GM12878 (cell line): ENCODE results near the gene PYGB.

Experiments used
- HDAC6 ChIP-seq: fragments of 200-600 bp; sonication (generic); IDR thresholded peaks from one replicate; pipeline ENCODE4 v1.8.0; 2017; ENCODE audit warnings: antibody characterized with exemption; ENCODE audit not compliant: unreplicated experiment
- NR2C2 ChIP-seq: IDR thresholded peaks from 2 replicates; pipeline ENCODE4 v1.6.1; 2011; ENCODE audit warnings: borderline replicate concordance, low read depth; ENCODE audit not compliant: control insufficient read depth, insufficient read length
- SP1 ChIP-seq: IDR thresholded peaks from one replicate; pipeline ENCODE4 v1.6.1; 2011; ENCODE audit warnings: low read depth, low read length
- TF ChIP-seq, protein P1 (sequence below), 3 experiments: IDR thresholded peaks in 2 of 3; conservative IDR thresholded peaks in 1 of 3; 2 replicates each; pipeline ENCODE4 v1.5.1; 2011; ENCODE audit warnings: low read depth in 3 of 3, low read length in 3 of 3, mild to moderate bottlenecking in 3 of 3, control low read depth in 2 of 3, moderate library complexity in 2 of 3, inconsistent platforms in 1 of 3, mixed read lengths in 1 of 3; ENCODE audit not compliant: control insufficient read depth in 2 of 3, insufficient read depth in 1 of 3; ENCODE audit errors: extremely low read depth in 1 of 3
- TF ChIP-seq, protein P2 (sequence below): fragments of 450-650 bp; IDR thresholded peaks from 2 replicates; pipeline ENCODE4 v1.6.1; 2014; ENCODE audit warnings: mild to moderate bottlenecking
- TF ChIP-seq, protein P3 (sequence below): IDR thresholded peaks from 2 replicates; pipeline ENCODE4 v1.6.1; 2012; ENCODE audit warnings: low read depth, low read length, improper control_type of control experiment

GRCh38 chr20:25244976-25245375, 2.9 kb upstream of the PYGB start:
- TF ChIP-seq, protein P1, sequence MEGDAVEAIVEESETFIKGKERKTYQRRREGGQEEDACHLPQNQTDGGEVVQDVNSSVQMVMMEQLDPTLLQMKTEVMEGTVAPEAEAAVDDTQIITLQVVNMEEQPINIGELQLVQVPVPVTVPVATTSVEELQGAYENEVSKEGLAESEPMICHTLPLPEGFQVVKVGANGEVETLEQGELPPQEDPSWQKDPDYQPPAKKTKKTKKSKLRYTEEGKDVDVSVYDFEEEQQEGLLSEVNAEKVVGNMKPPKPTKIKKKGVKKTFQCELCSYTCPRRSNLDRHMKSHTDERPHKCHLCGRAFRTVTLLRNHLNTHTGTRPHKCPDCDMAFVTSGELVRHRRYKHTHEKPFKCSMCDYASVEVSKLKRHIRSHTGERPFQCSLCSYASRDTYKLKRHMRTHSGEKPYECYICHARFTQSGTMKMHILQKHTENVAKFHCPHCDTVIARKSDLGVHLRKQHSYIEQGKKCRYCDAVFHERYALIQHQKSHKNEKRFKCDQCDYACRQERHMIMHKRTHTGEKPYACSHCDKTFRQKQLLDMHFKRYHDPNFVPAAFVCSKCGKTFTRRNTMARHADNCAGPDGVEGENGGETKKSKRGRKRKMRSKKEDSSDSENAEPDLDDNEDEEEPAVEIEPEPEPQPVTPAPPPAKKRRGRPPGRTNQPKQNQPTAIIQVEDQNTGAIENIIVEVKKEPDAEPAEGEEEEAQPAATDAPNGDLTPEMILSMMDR (IDR thresholded peaks at IDR 0.05 in 2 of 3, conservative IDR thresholded peaks at IDR 0.05 in 1 of 3; ENCODE audit: control insufficient read depth in 2 of 3, extremely low read depth in 1 of 3, insufficient read depth in 1 of 3, low read depth in 3 of 3, low read length in 3 of 3) = no peak
- no peak for TF ChIP-seq HDAC6
- TF ChIP-seq SP1 = no peak
- TF ChIP-seq, protein P2, sequence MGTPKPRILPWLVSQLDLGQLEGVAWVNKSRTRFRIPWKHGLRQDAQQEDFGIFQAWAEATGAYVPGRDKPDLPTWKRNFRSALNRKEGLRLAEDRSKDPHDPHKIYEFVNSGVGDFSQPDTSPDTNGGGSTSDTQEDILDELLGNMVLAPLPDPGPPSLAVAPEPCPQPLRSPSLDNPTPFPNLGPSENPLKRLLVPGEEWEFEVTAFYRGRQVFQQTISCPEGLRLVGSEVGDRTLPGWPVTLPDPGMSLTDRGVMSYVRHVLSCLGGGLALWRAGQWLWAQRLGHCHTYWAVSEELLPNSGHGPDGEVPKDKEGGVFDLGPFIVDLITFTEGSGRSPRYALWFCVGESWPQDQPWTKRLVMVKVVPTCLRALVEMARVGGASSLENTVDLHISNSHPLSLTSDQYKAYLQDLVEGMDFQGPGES = no peak
- TF ChIP-seq, protein P3, sequence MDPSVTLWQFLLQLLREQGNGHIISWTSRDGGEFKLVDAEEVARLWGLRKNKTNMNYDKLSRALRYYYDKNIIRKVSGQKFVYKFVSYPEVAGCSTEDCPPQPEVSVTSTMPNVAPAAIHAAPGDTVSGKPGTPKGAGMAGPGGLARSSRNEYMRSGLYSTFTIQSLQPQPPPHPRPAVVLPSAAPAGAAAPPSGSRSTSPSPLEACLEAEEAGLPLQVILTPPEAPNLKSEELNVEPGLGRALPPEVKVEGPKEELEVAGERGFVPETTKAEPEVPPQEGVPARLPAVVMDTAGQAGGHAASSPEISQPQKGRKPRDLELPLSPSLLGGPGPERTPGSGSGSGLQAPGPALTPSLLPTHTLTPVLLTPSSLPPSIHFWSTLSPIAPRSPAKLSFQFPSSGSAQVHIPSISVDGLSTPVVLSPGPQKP = no peak
- no peak for TF ChIP-seq NR2C2
